Measurements from ENCODE around the gene CRYBG2.

Gene CRYBG2

GRCh38 chr1:26328597-26328996 lies 25.3 kb downstream of the CRYBG2 start:
- no peak for TF ChIP-seq CTCF (IDR thresholded peaks at IDR 0.05)
- intact Hi-C loops (cut with DNase I; ENCODE audit: low total_unique reads): loop anchor here (10.0 kb wide), 1 partner anchor 224 kb away; no protein-coding TSS in a partner anchor
- H3K4me1 ChIP-seq: no peaks in the 10 kb centered on the region
- H3K9me3 ChIP-seq: no peaks in the 10 kb centered on the region
- H3K36me3 ChIP-seq: no peaks in the 10 kb centered on the region
- H3K27me3 ChIP-seq: peaks cover 0 to 65% of the 10 kb centered on the region in 2 donors
- H3K4me3 ChIP-seq: no peak overlapping the region
- no peak overlapping the region for H3K27ac ChIP-seq
- DNase-seq: no peak

GRCh38 chr1:26327956-26328362 lies 26.0 kb downstream of the CRYBG2 start:
- no peak for TF ChIP-seq CTCF (IDR thresholded peaks at IDR 0.05)
- Histone ChIP-seq H3K4me3 (no peak overlapping the region), H3K4me1 (no peaks in the 10 kb centered on the region), H3K36me3 (no peaks in the 10 kb centered on the region), H3K9me3 (no peaks in the 10 kb centered on the region), H3K27me3 (peaks cover 0 to 61% of the 10 kb centered on the region in 2 donors), H3K27ac (no peak overlapping the region)
- no peak for DNase-seq
- intact Hi-C loops (cut with DNase I; ENCODE audit: low total_unique reads): loop anchor here (10.0 kb wide), 1 partner anchor 223 kb away; no protein-coding TSS in a partner anchor

GRCh38 chr1:26324550-26324949 lies 29.4 kb downstream of the CRYBG2 start:
- TF ChIP-seq CTCF (IDR thresholded peaks at IDR 0.05): no peak
- H3K9me3 ChIP-seq: no peaks in the 10 kb centered on the region
- peaks cover 0 to 6% (median 5%) of the 10 kb centered on the region in 4 donors for H3K4me1 ChIP-seq
- no peak overlapping the region for H3K4me3 ChIP-seq
- no peak overlapping the region for H3K27ac ChIP-seq
- H3K36me3 ChIP-seq: no peaks in the 10 kb centered on the region
- H3K27me3 ChIP-seq: peaks cover 0 to 45% of the 10 kb centered on the region in 2 donors
- DNase-seq: no peak
- intact Hi-C loops (cut with DNase I; ENCODE audit: low total_unique reads): loop anchor here (10.0 kb wide), 1 partner anchor 220 kb away; no protein-coding TSS in a partner anchor

DNA sequence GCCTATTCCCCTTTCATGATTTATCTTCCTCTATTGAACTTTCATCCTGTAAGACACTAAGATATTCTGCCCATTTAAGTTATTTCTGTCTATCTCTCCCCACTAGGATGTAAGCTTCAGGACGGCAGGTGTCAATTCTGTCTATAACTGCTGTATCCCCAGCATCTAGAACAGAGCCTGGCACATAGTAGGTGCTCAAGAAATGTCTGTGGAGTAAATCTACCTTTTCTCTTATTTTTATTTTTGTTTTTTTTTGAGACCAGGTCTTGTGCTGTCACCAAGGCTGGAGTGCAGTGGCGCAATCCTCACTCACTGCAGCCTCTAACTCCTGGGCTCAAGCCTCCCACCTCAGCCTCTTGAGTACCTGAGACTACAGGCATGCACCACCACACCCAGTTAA lies 30.5 kb downstream of the CRYBG2 start:
- intact Hi-C loops (cut with DNase I; ENCODE audit: low total_unique reads): loop anchor here (2.0 to 10.0 kb wide), 2 partner anchors 49 to 219 kb away; no protein-coding TSS in a partner anchor

DNA sequence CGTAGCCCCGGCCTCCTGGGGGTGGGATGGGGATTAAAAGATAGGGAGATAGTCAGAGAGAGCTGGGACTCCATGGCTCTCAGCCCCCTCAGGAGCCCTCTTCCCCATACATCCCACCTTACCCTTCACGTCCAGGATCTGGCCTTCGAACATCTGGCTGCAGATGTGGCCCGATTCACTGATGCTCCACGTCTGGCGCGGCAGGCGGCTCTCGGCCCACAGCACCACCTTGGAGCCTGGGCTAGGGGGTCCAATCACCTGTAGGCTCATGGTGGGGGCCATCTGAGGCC lies 31.9 kb downstream of the CRYBG2 start:
- Histone ChIP-seq H3K4me3 (no peak overlapping the region), H3K27ac (no peak overlapping the region), H3K9me3 (no peaks in the 10 kb centered on the region), H3K4me1 (peaks cover 0 to 6% (median 5%) of the 10 kb centered on the region in 4 donors), H3K27me3 (peaks cover 0 to 33% of the 10 kb centered on the region in 2 donors), H3K36me3 (no peaks in the 10 kb centered on the region)
- intact Hi-C loops (cut with DNase I; ENCODE audit: low total_unique reads): loop anchor here (2.0 to 10.0 kb wide), 2 partner anchors 47 to 217 kb away; no protein-coding TSS in a partner anchor
- DNase-seq: no peak
- no peak for TF ChIP-seq CTCF (IDR thresholded peaks at IDR 0.05)

More for the DNA sequence above, 30.5 kb downstream of the CRYBG2 start:
- Histone ChIP-seq H3K4me1 (peaks cover 0 to 6% (median 5%) of the 10 kb centered on the region in 4 donors), H3K9me3 (no peaks in the 10 kb centered on the region), H3K27ac (no peak overlapping the region), H3K36me3 (no peaks in the 10 kb centered on the region), H3K27me3 (peaks cover 0 to 39% of the 10 kb centered on the region in 2 donors), H3K4me3 (no peak overlapping the region)
- DNase-seq: no peak
- TF ChIP-seq CTCF (IDR thresholded peaks at IDR 0.05): no peak
